Activated T-helper 17 cell treated with anti-CD3 and anti-CD28 coated beads, Interleukin-2, amount 50 U/mL, for 72 hours (primary cell): ENCODE data around the gene WDR18. TPM values are rescaled to one million over a fixed set of nuclear protein-coding genes. Genes with fewer than 3 reads are reported as not detected.

Source experiments
- ATAC-seq: fragments of 150-1000 bp; cut with Tn5 transposase; replicated peaks from 2 replicates; pipeline ENCODE4 v1.10.0; 2021; ENCODE audit warnings: mild to moderate bottlenecking, moderate library complexity
- H3K27ac Mint-ChIP-seq: one replicate; pipeline ENCODE4 v1.8.0; 2022; ENCODE audit warnings: mixed read lengths
- H3K27me3 Mint-ChIP-seq: one replicate; pipeline ENCODE4 v1.8.0; 2022; ENCODE audit warnings: mixed read lengths
- H3K36me3 Mint-ChIP-seq: one replicate; pipeline ENCODE4 v1.8.0; 2022; ENCODE audit warnings: low read depth, mild to moderate bottlenecking, mixed read lengths
- H3K4me1 Mint-ChIP-seq: one replicate; pipeline ENCODE4 v1.8.0; 2022; ENCODE audit warnings: mixed read lengths
- H3K4me3 Mint-ChIP-seq: one replicate; pipeline ENCODE4 v1.8.0; 2022; ENCODE audit warnings: mild to moderate bottlenecking, mixed read lengths
- H3K9me3 Mint-ChIP-seq: one replicate; pipeline ENCODE4 v1.8.0; 2022; ENCODE audit warnings: mixed read lengths
- total RNA-seq, 2 donors: library from RNA; stranded (reverse); gene quantifications; one replicate each; pipeline ENCODE4 v1.2.3, GENCODE V29; 2022

The WDR18 gene
- total RNA-seq, result 10 to 100 TPM; 43.2 to 94.2 TPM

DNA sequence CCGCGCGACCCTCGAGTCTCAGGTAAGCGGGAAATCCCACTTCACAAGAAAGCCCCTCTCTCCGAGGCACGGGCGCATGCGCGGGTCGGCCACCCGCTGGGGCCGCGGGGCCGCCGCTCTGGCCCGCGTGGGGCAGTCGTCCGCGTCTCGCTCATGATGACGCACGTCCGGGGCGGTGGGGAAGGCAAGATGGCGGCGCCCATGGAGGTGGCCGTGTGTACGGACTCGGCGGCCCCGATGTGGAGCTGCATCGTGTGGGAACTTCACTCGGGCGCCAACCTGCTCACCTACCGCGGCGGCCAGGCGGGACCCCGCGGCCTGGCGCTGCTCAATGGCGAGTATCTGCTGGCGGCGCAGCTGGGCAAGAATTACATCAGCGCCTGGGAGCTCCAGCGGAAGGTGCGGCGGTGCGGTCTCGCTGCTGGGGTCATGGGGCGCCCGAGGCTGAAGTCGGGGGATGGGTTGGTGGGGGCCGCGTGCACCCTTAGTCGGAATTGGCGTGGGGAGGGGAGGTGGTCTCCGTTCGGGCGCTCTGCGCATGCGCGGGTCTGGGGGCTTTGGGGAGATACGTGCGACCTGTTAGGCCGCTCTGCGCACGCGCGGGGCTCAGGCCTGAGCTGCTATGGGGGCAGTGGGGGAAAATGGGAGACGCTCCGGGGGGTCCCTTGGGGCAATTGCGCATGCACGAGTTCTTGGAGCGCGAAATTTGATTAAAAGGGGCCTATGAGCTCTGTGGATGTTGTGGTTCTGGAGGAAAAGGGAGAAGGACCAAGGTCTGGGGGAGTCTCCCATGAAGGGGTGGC is at the start of gene WDR18:
TSS of gene WDR18 (plus strand) at position 181 of the 803 bp plus-strand sequence. CDS start at position 190, 9 bp downstream.
- Mint-ChIP-seq H3K27ac (peak within 1 kb of the TSS; percentile 87), H3K9me3 (no peaks in the 10 kb centered on the region), H3K27me3 (no peaks in the 10 kb centered on the region), H3K36me3 (peaks cover 34% of the 10 kb centered on the region), H3K4me3 (peak within 1 kb of the TSS; percentile 93), H3K4me1 (no peaks in the 10 kb centered on the region)
- peak; percentile 93 for ATAC-seq

- Mint-ChIP-seq H3K4me1 (peaks cover 5% of the 10 kb centered on the region), H3K27ac (no peak overlapping the region), H3K27me3 (no peaks in the 10 kb centered on the region), H3K9me3 (no peaks in the 10 kb centered on the region), H3K36me3 (peaks cover 32% of the 10 kb centered on the region), H3K4me3 (no peak overlapping the region)
- no peak for ATAC-seq
Measured at GRCh38 chr19:934865-935479, 49.2 kb upstream of the WDR18 start.

DNA sequence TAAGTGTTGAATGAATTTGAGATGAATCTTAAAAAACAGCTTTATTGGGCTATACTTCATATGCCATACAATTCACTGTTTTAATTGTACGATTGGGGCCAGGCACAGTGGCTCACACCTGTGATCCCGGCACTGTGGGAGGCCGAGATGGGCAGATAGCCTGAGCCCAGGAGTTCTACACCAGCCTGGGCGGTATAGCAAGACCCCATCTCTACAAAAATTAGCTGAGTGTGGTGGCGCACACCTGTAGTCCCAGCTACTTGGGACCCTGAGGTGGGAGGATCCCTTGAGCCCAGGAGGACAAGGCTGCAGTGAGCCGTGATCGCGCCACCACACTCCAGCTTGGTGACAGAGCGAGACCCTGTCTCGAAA is 48.0 kb upstream of the WDR18 start:
- peaks cover 10% of the 10 kb centered on the region for H3K4me1 Mint-ChIP-seq
- H3K27ac Mint-ChIP-seq, result no peak overlapping the region
- H3K36me3 Mint-ChIP-seq, result peaks cover 29% of the 10 kb centered on the region
- no peak overlapping the region for H3K4me3 Mint-ChIP-seq
- no peak for ATAC-seq
- no peaks in the 10 kb centered on the region for H3K9me3 Mint-ChIP-seq
- H3K27me3 Mint-ChIP-seq, result no peaks in the 10 kb centered on the region

GRCh38 chr19:937259-937694 is 46.9 kb upstream of the WDR18 start:
- Mint-ChIP-seq H3K36me3 (peaks cover 35% of the 10 kb centered on the region), H3K4me1 (peaks cover 15% of the 10 kb centered on the region), H3K4me3 (peak overlapping the region; percentile 33), H3K9me3 (no peaks in the 10 kb centered on the region), H3K27me3 (no peaks in the 10 kb centered on the region), H3K27ac (peak overlapping the region; percentile 18)
- peak; percentile 79 for ATAC-seq

- Mint-ChIP-seq H3K27ac (peak overlapping the region; percentile 18), H3K4me3 (peak overlapping the region; percentile 33), H3K27me3 (no peaks in the 10 kb centered on the region), H3K4me1 (peaks cover 11% of the 10 kb centered on the region), H3K9me3 (no peaks in the 10 kb centered on the region), H3K36me3 (peaks cover 35% of the 10 kb centered on the region)
- ATAC-seq, result no peak
Measured at GRCh38 chr19:938233-938923, 45.8 kb upstream of the WDR18 start.

DNA sequence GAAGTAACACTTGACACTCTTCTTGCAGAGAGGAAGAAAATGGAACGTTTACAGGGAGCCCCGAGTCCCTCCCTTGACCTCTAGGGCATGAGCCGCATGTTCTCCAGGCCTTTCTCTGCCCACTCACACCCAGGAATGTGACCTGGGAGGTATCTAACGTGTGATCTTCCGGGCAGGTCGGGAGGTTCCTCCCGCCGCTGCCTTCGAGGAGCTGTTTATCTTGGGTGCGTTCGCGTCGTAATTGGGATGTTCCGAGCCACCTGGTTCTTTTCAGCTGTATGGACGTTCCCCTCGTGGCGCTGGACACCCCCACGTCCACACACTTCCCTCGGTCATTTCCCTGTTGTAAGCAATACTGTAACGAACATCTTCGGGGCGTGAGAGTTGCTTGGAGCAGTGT is 44.7 kb upstream of the WDR18 start:
- H3K36me3 Mint-ChIP-seq, result peaks cover 35% of the 10 kb centered on the region
- peaks cover 11% of the 10 kb centered on the region for H3K4me1 Mint-ChIP-seq
- H3K27ac Mint-ChIP-seq, result peak overlapping the region; percentile 86
- no peak for ATAC-seq
- H3K27me3 Mint-ChIP-seq, result no peaks in the 10 kb centered on the region
- peak overlapping the region; percentile 79 for H3K4me3 Mint-ChIP-seq
- no peaks in the 10 kb centered on the region for H3K9me3 Mint-ChIP-seq

GRCh38 chr19:939922-940321 is 44.2 kb upstream of the WDR18 start:
- Mint-ChIP-seq H3K9me3 (no peaks in the 10 kb centered on the region), H3K27me3 (no peaks in the 10 kb centered on the region), H3K4me3 (peak overlapping the region; percentile 79), H3K27ac (peak overlapping the region; percentile 86), H3K36me3 (peaks cover 35% of the 10 kb centered on the region), H3K4me1 (peaks cover 11% of the 10 kb centered on the region)
- ATAC-seq, result no peak

DNA sequence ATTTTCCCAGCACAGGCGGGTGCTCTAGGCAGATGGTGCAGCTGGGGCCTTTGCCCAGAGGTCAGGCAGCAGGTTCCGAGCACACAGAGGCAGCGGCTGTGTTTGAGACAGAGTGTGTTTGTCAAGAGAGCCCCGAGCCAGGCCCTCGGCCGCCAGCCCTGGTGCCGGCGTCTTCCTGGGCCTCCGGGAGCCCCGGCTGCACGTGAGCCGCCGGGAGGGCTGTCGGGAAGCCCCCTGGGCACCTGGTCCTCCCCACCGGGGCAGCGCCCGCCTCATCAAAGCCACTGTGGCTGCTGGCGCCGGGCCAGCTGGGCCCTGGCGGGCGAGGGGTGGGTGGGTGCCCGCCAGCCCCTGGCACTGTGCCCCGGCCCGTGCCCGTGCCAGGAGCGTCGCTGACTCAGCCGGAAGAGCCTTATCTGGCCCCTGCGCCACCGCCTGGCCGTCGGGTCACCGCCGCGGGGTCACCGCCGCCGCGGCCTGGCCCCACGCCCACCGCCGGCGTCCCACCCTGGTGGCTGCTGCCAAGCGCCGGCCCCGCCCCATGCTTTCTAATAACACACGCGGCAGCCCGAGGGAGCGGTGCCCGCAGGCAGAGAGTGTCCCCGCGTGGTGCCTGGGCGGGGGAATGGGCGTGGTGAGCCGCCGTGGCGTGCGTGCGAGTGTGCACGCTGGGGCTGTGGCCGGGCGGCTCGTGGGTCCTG is 43.4 kb upstream of the WDR18 start:
- ATAC-seq, result peak; percentile 78
- Mint-ChIP-seq H3K27ac (peak overlapping the region; percentile 92), H3K27me3 (no peaks in the 10 kb centered on the region), H3K9me3 (no peaks in the 10 kb centered on the region), H3K36me3 (peaks cover 35% of the 10 kb centered on the region), H3K4me3 (peak overlapping the region; percentile 85), H3K4me1 (peaks cover 11% of the 10 kb centered on the region)

GRCh38 chr19:941292-942132 is 42.6 kb upstream of the WDR18 start:
- peak; percentile 3 for ATAC-seq
- H3K36me3 Mint-ChIP-seq, result peaks cover 35% of the 10 kb centered on the region
- H3K9me3 Mint-ChIP-seq, result no peaks in the 10 kb centered on the region
- no peaks in the 10 kb centered on the region for H3K27me3 Mint-ChIP-seq
- peak overlapping the region; percentile 85 for H3K4me3 Mint-ChIP-seq
- peaks cover 11% of the 10 kb centered on the region for H3K4me1 Mint-ChIP-seq
- H3K27ac Mint-ChIP-seq, result peak overlapping the region; percentile 92

DNA sequence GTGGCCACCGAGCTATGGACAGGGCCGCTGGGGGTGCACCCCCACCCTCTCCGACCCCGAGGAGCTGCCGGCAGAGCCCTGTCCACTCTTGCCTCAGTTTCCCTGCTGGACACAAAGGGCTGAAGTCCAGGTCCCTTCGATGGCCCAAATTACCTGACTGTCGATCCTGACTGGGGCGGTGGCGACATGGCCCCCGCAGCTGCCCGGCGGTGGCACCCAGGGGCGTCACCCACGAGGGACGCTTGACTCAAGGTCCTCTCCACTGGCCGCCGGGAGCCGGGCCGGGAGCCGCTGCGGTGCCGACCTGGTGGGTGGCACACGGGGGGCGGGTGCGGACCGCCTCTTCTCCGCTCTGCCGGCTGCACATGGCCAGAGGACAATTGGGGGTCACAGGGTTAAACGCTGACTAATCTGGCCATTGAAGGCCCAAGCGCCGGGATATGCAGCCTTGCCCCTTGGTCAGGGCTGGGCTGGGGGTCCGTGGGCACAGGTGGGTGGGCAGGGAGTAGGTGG is 42.0 kb upstream of the WDR18 start:
- no peak overlapping the region for H3K27ac Mint-ChIP-seq
- H3K4me3 Mint-ChIP-seq, result peak overlapping the region; percentile 85
- peaks cover 32% of the 10 kb centered on the region for H3K36me3 Mint-ChIP-seq
- no peaks in the 10 kb centered on the region for H3K27me3 Mint-ChIP-seq
- no peaks in the 10 kb centered on the region for H3K9me3 Mint-ChIP-seq
- no peak for ATAC-seq
- H3K4me1 Mint-ChIP-seq, result peaks cover 11% of the 10 kb centered on the region

DNA sequence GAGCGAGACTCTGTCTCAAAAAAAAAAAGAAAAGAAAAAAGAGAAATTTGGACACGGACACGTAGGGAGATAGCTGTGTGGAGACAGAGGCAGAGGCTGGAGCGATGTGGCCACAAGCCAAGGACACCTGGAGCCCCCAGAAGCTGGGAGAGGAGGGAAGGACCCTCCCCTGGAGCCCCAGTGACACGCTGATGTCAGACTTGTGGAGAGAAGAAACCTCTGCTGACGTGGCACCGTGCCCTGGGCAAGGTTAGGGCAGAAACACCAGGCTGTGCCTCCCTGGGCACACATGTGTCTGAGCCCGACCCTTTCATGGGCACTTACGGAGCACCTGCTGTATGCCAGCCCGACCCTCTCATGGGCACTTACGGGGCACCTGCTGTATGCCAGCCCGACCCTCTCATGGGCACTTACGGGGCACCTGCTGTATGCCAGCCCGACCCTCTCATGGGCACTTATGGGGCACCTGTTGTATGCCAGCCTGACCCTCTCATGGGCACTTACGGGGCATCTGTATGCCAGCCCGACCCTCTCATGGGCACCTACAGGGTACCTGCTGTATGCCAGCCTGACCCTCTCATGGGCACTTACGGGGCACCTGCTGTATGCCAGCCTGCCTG is 40.5 kb upstream of the WDR18 start:
- no peak overlapping the region for H3K27ac Mint-ChIP-seq
- H3K4me3 Mint-ChIP-seq, result no peak overlapping the region
- H3K36me3 Mint-ChIP-seq, result peaks cover 22% of the 10 kb centered on the region
- no peaks in the 10 kb centered on the region for H3K27me3 Mint-ChIP-seq
- H3K4me1 Mint-ChIP-seq, result peaks cover 11% of the 10 kb centered on the region
- no peaks in the 10 kb centered on the region for H3K9me3 Mint-ChIP-seq
- ATAC-seq, result no peak

DNA sequence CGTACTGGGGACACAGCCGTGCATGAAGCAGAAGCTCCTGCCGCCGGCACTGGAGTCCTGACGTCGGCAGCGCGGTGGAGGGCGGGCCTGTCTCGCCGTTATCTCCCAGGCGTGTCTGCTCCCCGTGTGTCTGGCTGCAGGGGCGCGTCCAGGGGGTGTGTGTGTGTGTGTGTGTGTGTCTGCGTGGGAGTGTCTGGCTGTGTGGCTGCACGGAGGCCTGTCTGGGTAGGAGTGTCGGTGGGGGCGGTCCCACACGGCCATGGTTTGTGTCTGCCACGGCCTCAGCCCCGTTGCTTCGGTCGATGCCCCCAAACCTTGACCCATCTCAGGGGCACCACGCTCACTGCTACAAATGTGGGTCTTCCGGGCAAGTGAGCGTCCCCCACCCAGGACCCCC is 40.0 kb upstream of the WDR18 start:
- H3K27ac Mint-ChIP-seq, result no peak overlapping the region
- no peak overlapping the region for H3K4me3 Mint-ChIP-seq
- ATAC-seq, result no peak
- peaks cover 11% of the 10 kb centered on the region for H3K4me1 Mint-ChIP-seq
- peaks cover 22% of the 10 kb centered on the region for H3K36me3 Mint-ChIP-seq
- H3K9me3 Mint-ChIP-seq, result no peaks in the 10 kb centered on the region
- no peaks in the 10 kb centered on the region for H3K27me3 Mint-ChIP-seq

DNA sequence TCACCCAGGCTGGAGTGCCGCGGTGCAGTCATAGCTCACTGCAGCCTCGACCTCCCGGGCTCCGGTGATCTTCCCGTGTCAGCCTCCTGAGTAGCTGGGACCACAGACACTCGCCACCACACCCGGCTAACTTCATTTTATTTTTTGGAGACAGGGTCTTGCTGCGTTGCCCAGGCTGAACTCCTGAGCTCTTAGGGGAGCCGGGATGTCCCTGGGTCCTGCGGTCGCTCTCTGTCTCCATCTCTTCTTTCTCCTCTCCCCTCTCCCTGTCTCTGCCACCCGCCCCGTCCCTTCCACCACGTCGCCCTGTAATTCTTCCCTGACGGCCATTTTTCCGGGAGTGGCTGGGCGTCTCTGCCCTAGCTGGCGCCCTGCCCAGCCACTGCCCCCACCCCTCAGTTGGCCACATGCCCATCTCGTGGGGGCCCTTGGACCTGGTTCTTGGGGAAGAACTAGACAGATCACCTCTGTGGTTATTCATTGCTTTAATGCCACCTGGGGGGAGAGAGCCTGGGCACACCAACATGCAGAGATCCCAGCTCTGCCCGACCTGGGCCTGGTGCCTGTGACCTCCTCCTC is 39.4 kb upstream of the WDR18 start:
- H3K4me3 Mint-ChIP-seq, result no peak overlapping the region
- no peaks in the 10 kb centered on the region for H3K27me3 Mint-ChIP-seq
- no peak overlapping the region for H3K27ac Mint-ChIP-seq
- no peaks in the 10 kb centered on the region for H3K9me3 Mint-ChIP-seq
- ATAC-seq, result no peak
- H3K4me1 Mint-ChIP-seq, result peaks cover 11% of the 10 kb centered on the region
- H3K36me3 Mint-ChIP-seq, result peaks cover 17% of the 10 kb centered on the region
